ENCODE results near the gene GRIN1. TPM values are rescaled to one million over a fixed set of nuclear protein-coding genes. Genes with fewer than 3 reads are reported as not detected.
"Not testable (repeated sequence)": the region's sequence is repeated elsewhere in the genome, so short reads cannot be mapped to it uniquely, and the experiment has no call there.

GRIN1 gene
- polyA plus RNA-seq, 2 of the 4 experiments (the other 2 are of a cell fraction): 0.13 to 0.45 TPM

DNA sequence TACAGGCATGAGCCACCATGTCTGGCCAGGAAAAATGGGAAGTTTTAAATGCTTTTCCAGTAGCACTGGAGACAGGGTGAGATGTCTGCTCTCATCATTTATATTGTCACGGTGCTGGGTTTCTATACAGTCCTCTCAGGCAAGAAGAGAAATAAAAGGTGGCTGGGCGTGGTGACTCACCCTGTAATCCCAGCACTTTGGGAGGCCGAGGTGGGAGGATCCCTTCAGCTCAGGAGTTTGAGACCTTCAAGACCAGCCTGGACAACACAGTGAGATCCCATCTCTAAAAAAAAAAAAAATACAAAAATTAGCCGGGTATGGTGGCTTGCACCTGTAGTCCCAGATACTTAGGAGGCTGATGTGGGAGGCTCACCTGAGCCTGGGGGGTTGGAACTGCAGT is 4.8 kb upstream of the GRIN1 start:
- no peaks in the 10 kb centered on the region for H3K9me3 ChIP-seq
- TF ChIP-seq CEBPB (IDR thresholded peaks at IDR 0.05) (no peak), CBX2 (IDR thresholded peaks at IDR 0.05; ENCODE audit: borderline replicate concordance, low read depth) (no peak)
- TF ChIP-seq, protein P1, sequence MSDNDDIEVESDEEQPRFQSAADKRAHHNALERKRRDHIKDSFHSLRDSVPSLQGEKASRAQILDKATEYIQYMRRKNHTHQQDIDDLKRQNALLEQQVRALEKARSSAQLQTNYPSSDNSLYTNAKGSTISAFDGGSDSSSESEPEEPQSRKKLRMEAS (IDR thresholded peaks at IDR 0.05): no peak
- ChIA-PET CTCF (interaction anchor here (0.6 to 2.9 kb wide), 5 partner anchors 34 to 102 kb away, joined by 3 to 8 read pairs (median 4); no protein-coding TSS in a partner anchor), POLR2A (no interaction called here)
- H3K27ac ChIP-seq: no peak overlapping the region
- WGBS (ENCODE audit: missing lambda C conversion rate): 47% methylated on average over 4 of the region's 4 CpGs
- no peak for ATAC-seq
- H3K4me2 ChIP-seq: no peak overlapping the region
- peaks cover 10% of the 10 kb centered on the region; the same call in 1 of the 3 replicates for H3K4me1 ChIP-seq
- no peak for DNase-seq (ENCODE audit: low read depth in 1 of 2, low spot score in 1 of 2)
- FAIRE-seq: no peak
- no peak overlapping the region for H3K4me3 ChIP-seq

DNA sequence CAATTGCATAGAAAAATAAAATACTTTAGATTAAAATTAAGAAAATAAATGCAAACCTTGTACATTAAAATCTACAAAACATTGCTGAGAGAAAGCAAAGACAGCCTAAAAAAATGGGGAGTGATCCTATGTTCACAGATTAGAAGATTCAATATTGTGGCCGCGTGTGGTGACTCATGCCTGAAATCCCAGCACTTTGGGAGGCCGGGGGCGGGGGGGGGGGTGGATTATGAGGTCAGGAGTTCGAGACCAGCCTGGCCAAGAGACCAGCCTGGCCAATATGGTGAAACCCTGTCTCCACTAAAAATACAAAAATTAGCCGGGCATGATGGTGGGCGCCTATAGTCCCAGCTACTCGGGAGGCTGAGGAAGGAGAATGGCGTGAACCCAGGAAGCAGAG is 3.8 kb upstream of the GRIN1 start:
- H3K4me2 ChIP-seq; FAIRE-seq; POLR2A ChIA-PET; H3K27ac ChIP-seq; H3K4me3 ChIP-seq; DNase-seq (ENCODE audit: low read depth in 1 of 2, low spot score in 1 of 2); H3K4me1 ChIP-seq; H3K9me3 ChIP-seq; ATAC-seq; TF ChIP-seq FOSL2 (IDR thresholded peaks at IDR 0.05): not testable (repeated sequence)
- peak; percentile 45; the same call in 1 of the 2 replicates for TF ChIP-seq FOSL2 (CRISPR knock-in tag; IDR thresholded peaks at IDR 0.05)
- CTCF ChIA-PET: interaction anchor here (0.6 to 1.3 kb wide), 3 partner anchors 33 to 444 kb away, joined by 3 read pairs; no protein-coding TSS in a partner anchor
- 47% methylated on average over 8 of the region's 9 CpGs for whole genome bisulfite sequencing (ENCODE audit: missing lambda C conversion rate)

DNA sequence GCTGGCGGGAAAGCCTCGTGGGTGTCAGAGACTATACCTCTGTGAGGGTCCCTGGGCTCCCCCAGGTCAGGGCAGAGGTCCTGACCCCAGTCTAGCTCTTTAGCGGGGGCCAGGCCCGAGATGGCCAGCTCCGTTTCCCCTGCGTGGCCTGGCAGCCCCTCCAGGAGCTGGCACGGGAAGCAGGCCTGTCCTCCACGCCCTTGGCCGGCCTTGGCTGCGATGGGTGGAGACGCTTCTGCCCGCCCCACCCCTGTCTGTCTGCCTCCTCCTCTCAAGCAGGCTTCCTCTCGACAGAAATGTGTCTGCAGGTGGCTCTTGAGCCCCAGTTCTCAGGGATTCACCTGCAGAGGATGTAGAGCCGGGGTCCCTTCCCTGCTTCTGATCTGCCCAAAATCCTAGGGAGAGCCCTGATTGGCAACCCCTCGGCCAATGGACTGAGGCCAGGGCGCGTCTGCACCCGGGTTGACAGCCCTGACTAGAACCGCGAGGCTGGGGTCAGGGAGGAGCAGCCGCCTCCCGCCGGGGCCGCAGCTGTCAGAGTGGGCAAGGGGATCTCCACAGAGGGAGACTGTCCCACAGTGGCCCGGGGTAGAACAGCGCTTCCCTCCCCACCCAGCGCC is 2.6 kb upstream of the GRIN1 start:
- CTCF ChIA-PET: interaction anchor here (0.6 to 2.3 kb wide), 7 partner anchors 13 to 119 kb away, joined by 3 to 9 read pairs (median 4); partner anchors contain the start of gene NELFB
- ATAC-seq: peak; percentile 5 to 51; a peak in 3 of 6 replicates

DNA sequence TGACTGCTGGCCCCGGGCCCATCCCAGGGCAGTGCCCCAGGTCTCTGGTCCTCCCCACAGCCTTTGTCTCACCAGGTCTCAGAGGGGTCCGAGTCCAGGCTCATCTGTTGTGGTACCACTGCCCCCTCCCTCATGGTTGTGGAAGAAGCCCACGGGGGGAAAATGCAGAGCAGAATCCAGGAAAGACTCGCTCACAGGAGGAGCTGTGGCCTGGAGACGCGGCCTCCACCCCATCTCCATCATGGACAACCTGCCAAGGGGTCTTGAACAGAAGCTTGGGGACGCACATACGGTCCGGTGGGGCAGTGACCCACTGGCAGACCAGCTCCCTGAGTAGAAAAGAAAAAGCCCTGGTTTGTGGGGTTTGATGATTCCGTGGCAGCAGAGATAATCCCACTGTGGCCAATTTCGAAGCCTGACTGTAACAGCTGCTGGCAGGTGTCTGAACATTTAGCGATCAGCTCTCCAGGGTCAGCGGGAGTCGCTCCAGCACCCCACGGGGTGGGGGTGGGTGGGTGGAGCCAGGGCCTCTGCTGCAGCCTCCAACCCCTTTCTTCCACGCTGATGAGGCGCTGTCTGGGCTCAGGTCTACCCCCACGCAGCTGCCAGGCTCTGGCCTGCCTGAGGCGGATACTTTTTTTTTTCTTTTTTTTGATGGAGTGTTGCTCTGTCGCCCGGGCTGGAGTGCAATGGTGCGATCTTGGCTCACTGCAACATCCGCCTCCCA is 1.9 kb upstream of the GRIN1 start:
- Histone ChIP-seq H3K4me1 (peaks cover 10% of the 10 kb centered on the region; the same call in 1 of the 3 replicates), H3K4me3 (no peak overlapping the region), H3K4me2 (no peak overlapping the region), H3K27ac (no peak overlapping the region), H3K9me3 (no peaks in the 10 kb centered on the region)
- 78% methylated on average over 23 of the region's 23 CpGs for WGBS (ENCODE audit: missing lambda C conversion rate)
- ChIA-PET CTCF (interaction anchor here (0.5 to 2.3 kb wide), 10 partner anchors 13 to 252 kb away, joined by 3 to 9 read pairs (median 4); partner anchors contain the start of gene NELFB), POLR2A (interaction anchor here (0.8 kb wide), 1 partner anchor 14 kb away, joined by 8 read pairs; no protein-coding TSS in a partner anchor)
- no peak for DNase-seq (ENCODE audit: low read depth in 1 of 2, low spot score in 1 of 2)
- no peak for ATAC-seq
- no peak for FAIRE-seq
- TF ChIP-seq NR3C1 (IDR thresholded peaks at IDR 0.05): no peak
- no peak for TF ChIP-seq CEBPB (IDR thresholded peaks at IDR 0.05)
- TF ChIP-seq HDAC2 (IDR thresholded peaks at IDR 0.05): no peak
- no peak for TF ChIP-seq TFCP2L1 (CRISPR knock-in tag; IDR thresholded peaks at IDR 0.05)
- TF ChIP-seq KDM5A (IDR thresholded peaks at IDR 0.05): no peak
- no peak for TF ChIP-seq SREBF2 (IDR thresholded peaks at IDR 0.05)
- TF ChIP-seq, protein P2, sequence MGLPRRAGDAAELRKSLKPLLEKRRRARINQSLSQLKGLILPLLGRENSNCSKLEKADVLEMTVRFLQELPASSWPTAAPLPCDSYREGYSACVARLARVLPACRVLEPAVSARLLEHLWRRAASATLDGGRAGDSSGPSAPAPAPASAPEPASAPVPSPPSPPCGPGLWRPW (IDR thresholded peaks at IDR 0.05): no peak
- TF ChIP-seq ESRRA (IDR thresholded peaks at IDR 0.05; ENCODE audit: borderline replicate concordance, low read length): no peak
- no peak for TF ChIP-seq HOXB5 (CRISPR knock-in tag; IDR thresholded peaks at IDR 0.05)
- TF ChIP-seq, protein P3, sequence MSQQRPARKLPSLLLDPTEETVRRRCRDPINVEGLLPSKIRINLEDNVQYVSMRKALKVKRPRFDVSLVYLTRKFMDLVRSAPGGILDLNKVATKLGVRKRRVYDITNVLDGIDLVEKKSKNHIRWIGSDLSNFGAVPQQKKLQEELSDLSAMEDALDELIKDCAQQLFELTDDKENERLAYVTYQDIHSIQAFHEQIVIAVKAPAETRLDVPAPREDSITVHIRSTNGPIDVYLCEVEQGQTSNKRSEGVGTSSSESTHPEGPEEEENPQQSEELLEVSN (IDR thresholded peaks at IDR 0.05; ENCODE audit: borderline replicate concordance, low read depth): no peak
- TF ChIP-seq CBX8 (IDR thresholded peaks at IDR 0.05): no peak
- TF ChIP-seq FOXS1 (CRISPR knock-in tag; IDR thresholded peaks at IDR 0.05): no peak
- TF ChIP-seq CBX2 (IDR thresholded peaks at IDR 0.05; ENCODE audit: borderline replicate concordance, low read depth): no peak
- no peak for TF ChIP-seq CHD2 (IDR thresholded peaks at IDR 0.05; ENCODE audit: low read length, partially characterized antibody)

More for the DNA sequence above, 2.6 kb upstream of the GRIN1 start:
- WGBS (ENCODE audit: missing lambda C conversion rate): 65% methylated on average over 18 of the region's 27 CpGs
- no peak for FAIRE-seq
- Histone ChIP-seq H3K9me3 (no peaks in the 10 kb centered on the region), H3K4me1 (peaks cover 10% of the 10 kb centered on the region; the same call in 1 of the 3 replicates), H3K4me3 (no peak overlapping the region), H3K27ac (no peak overlapping the region), H3K4me2 (no peak overlapping the region)
- TF ChIP-seq, protein P4, sequence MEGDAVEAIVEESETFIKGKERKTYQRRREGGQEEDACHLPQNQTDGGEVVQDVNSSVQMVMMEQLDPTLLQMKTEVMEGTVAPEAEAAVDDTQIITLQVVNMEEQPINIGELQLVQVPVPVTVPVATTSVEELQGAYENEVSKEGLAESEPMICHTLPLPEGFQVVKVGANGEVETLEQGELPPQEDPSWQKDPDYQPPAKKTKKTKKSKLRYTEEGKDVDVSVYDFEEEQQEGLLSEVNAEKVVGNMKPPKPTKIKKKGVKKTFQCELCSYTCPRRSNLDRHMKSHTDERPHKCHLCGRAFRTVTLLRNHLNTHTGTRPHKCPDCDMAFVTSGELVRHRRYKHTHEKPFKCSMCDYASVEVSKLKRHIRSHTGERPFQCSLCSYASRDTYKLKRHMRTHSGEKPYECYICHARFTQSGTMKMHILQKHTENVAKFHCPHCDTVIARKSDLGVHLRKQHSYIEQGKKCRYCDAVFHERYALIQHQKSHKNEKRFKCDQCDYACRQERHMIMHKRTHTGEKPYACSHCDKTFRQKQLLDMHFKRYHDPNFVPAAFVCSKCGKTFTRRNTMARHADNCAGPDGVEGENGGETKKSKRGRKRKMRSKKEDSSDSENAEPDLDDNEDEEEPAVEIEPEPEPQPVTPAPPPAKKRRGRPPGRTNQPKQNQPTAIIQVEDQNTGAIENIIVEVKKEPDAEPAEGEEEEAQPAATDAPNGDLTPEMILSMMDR (IDR thresholded peaks at IDR 0.05): no peak
- TF ChIP-seq CEBPB (IDR thresholded peaks at IDR 0.05) (no peak), FOSL2 (IDR thresholded peaks at IDR 0.05) (no peak), FOSL2 (CRISPR knock-in tag; IDR thresholded peaks at IDR 0.05) (no peak), ZNF302 (CRISPR knock-in tag; IDR thresholded peaks at IDR 0.05) (no peak)
- TF ChIP-seq, protein P5, sequence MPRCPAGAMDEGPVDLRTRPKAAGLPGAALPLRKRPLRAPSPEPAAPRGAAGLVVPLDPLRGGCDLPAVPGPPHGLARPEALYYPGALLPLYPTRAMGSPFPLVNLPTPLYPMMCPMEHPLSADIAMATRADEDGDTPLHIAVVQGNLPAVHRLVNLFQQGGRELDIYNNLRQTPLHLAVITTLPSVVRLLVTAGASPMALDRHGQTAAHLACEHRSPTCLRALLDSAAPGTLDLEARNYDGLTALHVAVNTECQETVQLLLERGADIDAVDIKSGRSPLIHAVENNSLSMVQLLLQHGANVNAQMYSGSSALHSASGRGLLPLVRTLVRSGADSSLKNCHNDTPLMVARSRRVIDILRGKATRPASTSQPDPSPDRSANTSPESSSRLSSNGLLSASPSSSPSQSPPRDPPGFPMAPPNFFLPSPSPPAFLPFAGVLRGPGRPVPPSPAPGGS (IDR thresholded peaks at IDR 0.05): no peak
- TF ChIP-seq, protein P2 (IDR thresholded peaks at IDR 0.05): no peak
- DNase-seq (ENCODE audit: low read depth in 1 of 2, low spot score in 1 of 2): no peak
- POLR2A ChIA-PET: no interaction called here
